WTC11 (cell line): ENCODE results near the gene VEPH1. TPM values are rescaled to one million over a fixed set of nuclear protein-coding genes. Genes with fewer than 3 reads are reported as not detected.

Source experiments
- ATAC-seq: fragments of 200-7000 bp; cut with Tn5 transposase; 2 replicates; pipeline ENCODE4 v1.10.0; 2021; ENCODE audit warnings: mild to moderate bottlenecking, moderate library complexity
- CTCF ChIA-PET: fragments of 300-600 bp; sonication (Branson Sonifier 250); formaldehyde crosslinking; loops from one replicate; lab custom pipeline; 2021; ENCODE audit warnings: antibody characterized with exemption; lab: Charles Lee
- POLR2A ChIA-PET: fragments of 350-600 bp; sonication (Branson Sonifier 250); formaldehyde crosslinking; loops from one replicate; lab custom pipeline; 2021; ENCODE audit warnings: antibody characterized with exemption; lab: Charles Lee
- DNase-seq: peaks from one replicate; pipeline ENCODE4 v3.0.0; 2021; ENCODE audit warnings: low spot score
- H3K27ac Mint-ChIP-seq: 2 replicates; pipeline ENCODE4 v1.8.0; 2021; ENCODE audit warnings: mixed read lengths
- H3K27me3 Mint-ChIP-seq: 2 replicates; pipeline ENCODE4 v1.8.0; 2021; ENCODE audit warnings: low read depth, mild to moderate bottlenecking, moderate library complexity, mixed read lengths
- H3K36me3 Mint-ChIP-seq: 2 replicates; pipeline ENCODE4 v1.8.0; 2021; ENCODE audit warnings: mixed read lengths
- H3K4me1 Mint-ChIP-seq: 2 replicates; pipeline ENCODE4 v1.8.0; 2022; ENCODE audit warnings: mixed read lengths
- H3K4me3 Mint-ChIP-seq: 2 replicates; pipeline ENCODE4 v1.8.0; 2021; ENCODE audit warnings: mild to moderate bottlenecking, moderate library complexity, mixed read lengths
- H3K9me3 Mint-ChIP-seq: 2 replicates; pipeline ENCODE4 v1.8.0; 2021; ENCODE audit warnings: mixed read lengths
- CREB1 ChIP-seq: sonication (generic); formaldehyde crosslinking; IDR thresholded peaks from 2 replicates; pipeline ENCODE4 v1.8.0; 2023; ENCODE audit warnings: mild to moderate bottlenecking, missing genetic modification reagents
- IRF2 ChIP-seq: sonication (generic); formaldehyde crosslinking; IDR thresholded peaks from 2 replicates; pipeline ENCODE4 v1.8.0; 2022; ENCODE audit warnings: low read depth, missing genetic modification reagents, borderline replicate concordance
- PREB ChIP-seq: sonication (generic); formaldehyde crosslinking; IDR thresholded peaks from 2 replicates; pipeline ENCODE4 v1.8.1; 2022; ENCODE audit warnings: mild to moderate bottlenecking, missing genetic modification reagents, moderate library complexity, borderline replicate concordance
- ZNF232 ChIP-seq: sonication (generic); formaldehyde crosslinking; IDR thresholded peaks from 2 replicates; pipeline ENCODE4 v1.8.0; 2022; ENCODE audit warnings: mild to moderate bottlenecking, missing genetic modification reagents
- total RNA-seq: library from RNA; stranded (reverse); gene quantifications from 3 replicates; pipeline ENCODE4 v1.2.3, GENCODE V29; 2021
- TF ChIP-seq, protein P1 (sequence below): fragments of 250-450 bp; sonication (Bioruptor Pico); IDR thresholded peaks from 2 replicates; pipeline ENCODE4 v1.9.0; 2021; ENCODE audit warnings: mild to moderate bottlenecking
- TF ChIP-seq, protein P2 (sequence below): fragments of 250-450 bp; sonication (Bioruptor Pico); IDR thresholded peaks from 2 replicates; pipeline ENCODE4 v1.9.0; 2021; ENCODE audit warnings: mild to moderate bottlenecking
- TF ChIP-seq, protein P3 (sequence below): sonication (generic); formaldehyde crosslinking; IDR thresholded peaks from 2 replicates; pipeline ENCODE4 v1.8.1; 2023; ENCODE audit warnings: mild to moderate bottlenecking, missing genetic modification reagents, moderate library complexity
- TF ChIP-seq, protein P4 (sequence below): sonication (generic); formaldehyde crosslinking; IDR thresholded peaks from 2 replicates; pipeline ENCODE4 v1.8.1; 2023; ENCODE audit warnings: mild to moderate bottlenecking, missing genetic modification reagents, moderate library complexity
- TF ChIP-seq, protein P5 (sequence below): sonication (generic); formaldehyde crosslinking; IDR thresholded peaks from 2 replicates; pipeline ENCODE4 v1.8.0; 2023; ENCODE audit warnings: missing genetic modification reagents
- TF ChIP-seq, protein P6 (sequence below): sonication (generic); formaldehyde crosslinking; IDR thresholded peaks from 2 replicates; pipeline ENCODE4 v1.8.0; 2022; ENCODE audit warnings: missing genetic modification reagents
- TF ChIP-seq, protein P7 (sequence below): sonication (generic); formaldehyde crosslinking; IDR thresholded peaks from 2 replicates; pipeline ENCODE4 v1.8.1; 2022; ENCODE audit warnings: low read depth, missing genetic modification reagents, borderline replicate concordance
- TF ChIP-seq, protein P8 (sequence below): sonication (generic); formaldehyde crosslinking; IDR thresholded peaks from 2 replicates; pipeline ENCODE4 v1.8.1; 2022; ENCODE audit warnings: low read depth, mild to moderate bottlenecking, moderate library complexity, missing genetic modification reagents, borderline replicate concordance

Gene VEPH1
- total RNA-seq, 1 experiment from 2014 or later = 10.8 TPM

- ChIA-PET CTCF (no interaction called here), POLR2A (no interaction called here)
- TF ChIP-seq, protein P1, sequence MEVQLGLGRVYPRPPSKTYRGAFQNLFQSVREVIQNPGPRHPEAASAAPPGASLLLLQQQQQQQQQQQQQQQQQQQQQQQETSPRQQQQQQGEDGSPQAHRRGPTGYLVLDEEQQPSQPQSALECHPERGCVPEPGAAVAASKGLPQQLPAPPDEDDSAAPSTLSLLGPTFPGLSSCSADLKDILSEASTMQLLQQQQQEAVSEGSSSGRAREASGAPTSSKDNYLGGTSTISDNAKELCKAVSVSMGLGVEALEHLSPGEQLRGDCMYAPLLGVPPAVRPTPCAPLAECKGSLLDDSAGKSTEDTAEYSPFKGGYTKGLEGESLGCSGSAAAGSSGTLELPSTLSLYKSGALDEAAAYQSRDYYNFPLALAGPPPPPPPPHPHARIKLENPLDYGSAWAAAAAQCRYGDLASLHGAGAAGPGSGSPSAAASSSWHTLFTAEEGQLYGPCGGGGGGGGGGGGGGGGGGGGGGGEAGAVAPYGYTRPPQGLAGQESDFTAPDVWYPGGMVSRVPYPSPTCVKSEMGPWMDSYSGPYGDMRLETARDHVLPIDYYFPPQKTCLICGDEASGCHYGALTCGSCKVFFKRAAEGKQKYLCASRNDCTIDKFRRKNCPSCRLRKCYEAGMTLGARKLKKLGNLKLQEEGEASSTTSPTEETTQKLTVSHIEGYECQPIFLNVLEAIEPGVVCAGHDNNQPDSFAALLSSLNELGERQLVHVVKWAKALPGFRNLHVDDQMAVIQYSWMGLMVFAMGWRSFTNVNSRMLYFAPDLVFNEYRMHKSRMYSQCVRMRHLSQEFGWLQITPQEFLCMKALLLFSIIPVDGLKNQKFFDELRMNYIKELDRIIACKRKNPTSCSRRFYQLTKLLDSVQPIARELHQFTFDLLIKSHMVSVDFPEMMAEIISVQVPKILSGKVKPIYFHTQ (CRISPR knock-in tag) = no peak
- TF ChIP-seq, protein P2, sequence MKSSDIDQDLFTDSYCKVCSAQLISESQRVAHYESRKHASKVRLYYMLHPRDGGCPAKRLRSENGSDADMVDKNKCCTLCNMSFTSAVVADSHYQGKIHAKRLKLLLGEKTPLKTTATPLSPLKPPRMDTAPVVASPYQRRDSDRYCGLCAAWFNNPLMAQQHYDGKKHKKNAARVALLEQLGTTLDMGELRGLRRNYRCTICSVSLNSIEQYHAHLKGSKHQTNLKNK (CRISPR knock-in tag) = no peak
- TF ChIP-seq, protein P3, sequence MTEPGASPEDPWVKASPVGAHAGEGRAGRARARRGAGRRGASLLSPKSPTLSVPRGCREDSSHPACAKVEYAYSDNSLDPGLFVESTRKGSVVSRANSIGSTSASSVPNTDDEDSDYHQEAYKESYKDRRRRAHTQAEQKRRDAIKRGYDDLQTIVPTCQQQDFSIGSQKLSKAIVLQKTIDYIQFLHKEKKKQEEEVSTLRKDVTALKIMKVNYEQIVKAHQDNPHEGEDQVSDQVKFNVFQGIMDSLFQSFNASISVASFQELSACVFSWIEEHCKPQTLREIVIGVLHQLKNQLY (CRISPR knock-in tag) = no peak
- TF ChIP-seq CREB1 (CRISPR knock-in tag) (no peak), IRF2 (CRISPR knock-in tag) (no peak), ZNF232 (CRISPR knock-in tag) (no peak), PREB (CRISPR knock-in tag) (no peak)
- TF ChIP-seq, protein P4, sequence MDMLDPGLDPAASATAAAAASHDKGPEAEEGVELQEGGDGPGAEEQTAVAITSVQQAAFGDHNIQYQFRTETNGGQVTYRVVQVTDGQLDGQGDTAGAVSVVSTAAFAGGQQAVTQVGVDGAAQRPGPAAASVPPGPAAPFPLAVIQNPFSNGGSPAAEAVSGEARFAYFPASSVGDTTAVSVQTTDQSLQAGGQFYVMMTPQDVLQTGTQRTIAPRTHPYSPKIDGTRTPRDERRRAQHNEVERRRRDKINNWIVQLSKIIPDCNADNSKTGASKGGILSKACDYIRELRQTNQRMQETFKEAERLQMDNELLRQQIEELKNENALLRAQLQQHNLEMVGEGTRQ (CRISPR knock-in tag) = no peak
- TF ChIP-seq, protein P5, sequence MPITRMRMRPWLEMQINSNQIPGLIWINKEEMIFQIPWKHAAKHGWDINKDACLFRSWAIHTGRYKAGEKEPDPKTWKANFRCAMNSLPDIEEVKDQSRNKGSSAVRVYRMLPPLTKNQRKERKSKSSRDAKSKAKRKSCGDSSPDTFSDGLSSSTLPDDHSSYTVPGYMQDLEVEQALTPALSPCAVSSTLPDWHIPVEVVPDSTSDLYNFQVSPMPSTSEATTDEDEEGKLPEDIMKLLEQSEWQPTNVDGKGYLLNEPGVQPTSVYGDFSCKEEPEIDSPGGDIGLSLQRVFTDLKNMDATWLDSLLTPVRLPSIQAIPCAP (CRISPR knock-in tag) = no peak
- TF ChIP-seq, protein P6, sequence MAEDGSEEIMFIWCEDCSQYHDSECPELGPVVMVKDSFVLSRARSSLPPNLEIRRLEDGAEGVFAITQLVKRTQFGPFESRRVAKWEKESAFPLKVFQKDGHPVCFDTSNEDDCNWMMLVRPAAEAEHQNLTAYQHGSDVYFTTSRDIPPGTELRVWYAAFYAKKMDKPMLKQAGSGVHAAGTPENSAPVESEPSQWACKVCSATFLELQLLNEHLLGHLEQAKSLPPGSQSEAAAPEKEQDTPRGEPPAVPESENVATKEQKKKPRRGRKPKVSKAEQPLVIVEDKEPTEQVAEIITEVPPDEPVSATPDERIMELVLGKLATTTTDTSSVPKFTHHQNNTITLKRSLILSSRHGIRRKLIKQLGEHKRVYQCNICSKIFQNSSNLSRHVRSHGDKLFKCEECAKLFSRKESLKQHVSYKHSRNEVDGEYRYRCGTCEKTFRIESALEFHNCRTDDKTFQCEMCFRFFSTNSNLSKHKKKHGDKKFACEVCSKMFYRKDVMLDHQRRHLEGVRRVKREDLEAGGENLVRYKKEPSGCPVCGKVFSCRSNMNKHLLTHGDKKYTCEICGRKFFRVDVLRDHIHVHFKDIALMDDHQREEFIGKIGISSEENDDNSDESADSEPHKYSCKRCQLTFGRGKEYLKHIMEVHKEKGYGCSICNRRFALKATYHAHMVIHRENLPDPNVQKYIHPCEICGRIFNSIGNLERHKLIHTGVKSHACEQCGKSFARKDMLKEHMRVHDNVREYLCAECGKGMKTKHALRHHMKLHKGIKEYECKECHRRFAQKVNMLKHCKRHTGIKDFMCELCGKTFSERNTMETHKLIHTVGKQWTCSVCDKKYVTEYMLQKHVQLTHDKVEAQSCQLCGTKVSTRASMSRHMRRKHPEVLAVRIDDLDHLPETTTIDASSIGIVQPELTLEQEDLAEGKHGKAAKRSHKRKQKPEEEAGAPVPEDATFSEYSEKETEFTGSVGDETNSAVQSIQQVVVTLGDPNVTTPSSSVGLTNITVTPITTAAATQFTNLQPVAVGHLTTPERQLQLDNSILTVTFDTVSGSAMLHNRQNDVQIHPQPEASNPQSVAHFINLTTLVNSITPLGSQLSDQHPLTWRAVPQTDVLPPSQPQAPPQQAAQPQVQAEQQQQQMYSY = no peak
- TF ChIP-seq, protein P7, sequence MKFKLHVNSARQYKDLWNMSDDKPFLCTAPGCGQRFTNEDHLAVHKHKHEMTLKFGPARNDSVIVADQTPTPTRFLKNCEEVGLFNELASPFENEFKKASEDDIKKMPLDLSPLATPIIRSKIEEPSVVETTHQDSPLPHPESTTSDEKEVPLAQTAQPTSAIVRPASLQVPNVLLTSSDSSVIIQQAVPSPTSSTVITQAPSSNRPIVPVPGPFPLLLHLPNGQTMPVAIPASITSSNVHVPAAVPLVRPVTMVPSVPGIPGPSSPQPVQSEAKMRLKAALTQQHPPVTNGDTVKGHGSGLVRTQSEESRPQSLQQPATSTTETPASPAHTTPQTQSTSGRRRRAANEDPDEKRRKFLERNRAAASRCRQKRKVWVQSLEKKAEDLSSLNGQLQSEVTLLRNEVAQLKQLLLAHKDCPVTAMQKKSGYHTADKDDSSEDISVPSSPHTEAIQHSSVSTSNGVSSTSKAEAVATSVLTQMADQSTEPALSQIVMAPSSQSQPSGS (CRISPR knock-in tag) = no peak
- TF ChIP-seq, protein P8, sequence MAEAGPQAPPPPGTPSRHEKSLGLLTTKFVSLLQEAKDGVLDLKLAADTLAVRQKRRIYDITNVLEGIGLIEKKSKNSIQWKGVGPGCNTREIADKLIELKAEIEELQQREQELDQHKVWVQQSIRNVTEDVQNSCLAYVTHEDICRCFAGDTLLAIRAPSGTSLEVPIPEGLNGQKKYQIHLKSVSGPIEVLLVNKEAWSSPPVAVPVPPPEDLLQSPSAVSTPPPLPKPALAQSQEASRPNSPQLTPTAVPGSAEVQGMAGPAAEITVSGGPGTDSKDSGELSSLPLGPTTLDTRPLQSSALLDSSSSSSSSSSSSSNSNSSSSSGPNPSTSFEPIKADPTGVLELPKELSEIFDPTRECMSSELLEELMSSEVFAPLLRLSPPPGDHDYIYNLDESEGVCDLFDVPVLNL (CRISPR knock-in tag) = no peak
- no peak overlapping the region for H3K4me3 Mint-ChIP-seq
- no peaks in the 10 kb centered on the region for H3K4me1 Mint-ChIP-seq
- H3K27ac Mint-ChIP-seq = no peak overlapping the region
- no peaks in the 10 kb centered on the region for H3K36me3 Mint-ChIP-seq
- DNase-seq (no peak), ATAC-seq (no peak)
- H3K27me3 Mint-ChIP-seq = no peaks in the 10 kb centered on the region
- H3K9me3 Mint-ChIP-seq = peaks cover 4% of the 10 kb centered on the region; the same call in 1 of the 2 replicates
These were observed 276.9 kb downstream of the VEPH1 start for GRCh38 chr3:157226173-157226847.
